ENCODE measurements around the gene OLFML2B.

OLFML2B gene

GRCh38 chr1:162023547-162024501, at the start of gene OLFML2B:
TSS of gene OLFML2B (minus strand) at chr1:162023869. CDS start at chr1:162023430, 439 bp downstream.
- peak; percentile 45 for TF ChIP-seq CTCF (conservative IDR thresholded peaks at IDR 0.05; ENCODE audit: low read depth, low read length)
- H3K4me3 ChIP-seq (ENCODE audit: low read length), result peak within 1 kb of the TSS; percentile 70
- no peak for DNase-seq (ENCODE audit: low read depth)

GRCh38 chr1:162072740-162073139, 49.1 kb upstream of the OLFML2B start:
- no peak overlapping the region for H3K4me3 ChIP-seq (ENCODE audit: low read length)
- no peak for DNase-seq (ENCODE audit: low read depth)

GRCh38 chr1:162070825-162071224, 47.2 kb upstream of the OLFML2B start:
- DNase-seq (ENCODE audit: low read depth), result no peak
- TF ChIP-seq CTCF (conservative IDR thresholded peaks at IDR 0.05; ENCODE audit: low read depth, low read length), result no peak
- H3K4me3 ChIP-seq (ENCODE audit: low read length), result peak overlapping the region; percentile 88

More at GRCh38 chr1:162072740-162073139, 49.1 kb upstream of the OLFML2B start:
- no peak for TF ChIP-seq CTCF (conservative IDR thresholded peaks at IDR 0.05; ENCODE audit: low read depth, low read length)

- no peak for TF ChIP-seq CTCF (conservative IDR thresholded peaks at IDR 0.05; ENCODE audit: low read depth, low read length)
- DNase-seq (ENCODE audit: low read depth), result no peak
- peak overlapping the region; percentile 88 for H3K4me3 ChIP-seq (ENCODE audit: low read length)
Observed at GRCh38 chr1:162070094-162070748, 46.6 kb upstream of the OLFML2B start.

- no peak for DNase-seq (ENCODE audit: low read depth)
- peak within 1 kb of the TSS; percentile 88 for H3K4me3 ChIP-seq (ENCODE audit: low read length)
- TF ChIP-seq CTCF (conservative IDR thresholded peaks at IDR 0.05; ENCODE audit: low read depth, low read length), result no peak
Observed at GRCh38 chr1:162069334-162070093, 45.8 kb upstream of the OLFML2B start, which contains the start of gene NOS1AP. TSS of gene NOS1AP (plus strand) at chr1:162069691. CDS start at chr1:162070178, 487 bp downstream.

- DNase-seq (ENCODE audit: low read depth), result no peak
- no peak overlapping the region for H3K4me3 ChIP-seq (ENCODE audit: low read length)
- TF ChIP-seq CTCF (conservative IDR thresholded peaks at IDR 0.05; ENCODE audit: low read depth, low read length), result no peak
Observed at GRCh38 chr1:162068301-162068700, 44.6 kb upstream of the OLFML2B start.
